Type B pancreatic cell (in vitro differentiated cells): ENCODE results near the gene MVB12B. TPM values are rescaled to one million over a fixed set of nuclear protein-coding genes. Genes with fewer than 3 reads are reported as not detected.
A peak's percentile ranks its signal among the peaks of the same experiment; 100 is the strongest.

ENCODE experiments used
- DNase-seq: peaks from one replicate; pipeline ENCODE4 v3.0.0; 2021; ENCODE audit warnings: mixed read lengths; ENCODE audit not compliant: unreplicated experiment; ENCODE audit errors: extremely low spot score
- H3K27ac Mint-ChIP-seq: 2 replicates; pipeline ENCODE4 v1.8.0; 2021; ENCODE audit warnings: mild to moderate bottlenecking, mixed read lengths
- H3K27me3 Mint-ChIP-seq: 2 replicates; pipeline ENCODE4 v1.8.0; 2021; ENCODE audit warnings: mixed read lengths
- H3K36me3 Mint-ChIP-seq: 2 replicates; pipeline ENCODE4 v1.8.0; 2021; ENCODE audit warnings: mixed read lengths
- H3K4me1 Mint-ChIP-seq: one replicate; pipeline ENCODE4 v1.8.0; 2021; ENCODE audit warnings: mixed read lengths; ENCODE audit not compliant: unreplicated experiment
- H3K4me3 Mint-ChIP-seq: 2 replicates; pipeline ENCODE4 v1.8.0; 2021; ENCODE audit warnings: mild to moderate bottlenecking, mixed read lengths
- H3K9me3 Mint-ChIP-seq: 2 replicates; pipeline ENCODE4 v1.8.0; 2021; ENCODE audit warnings: mixed read lengths
- total RNA-seq: library from RNA; stranded (reverse); gene quantifications from 2 replicates; pipeline ENCODE4 v1.2.1, GENCODE V29; 2021; ENCODE audit warnings: low replicate concordance
- TF ChIP-seq, protein P1 (sequence below): fragments of 200-600 bp; sonication (generic); conservative IDR thresholded peaks from 2 replicates; pipeline ENCODE4 v1.5.0; 2021; ENCODE audit warnings: antibody characterized with exemption, mild to moderate bottlenecking

Gene MVB12B
- total RNA-seq, 1 donor from 2014 or later, result 26.1 TPM

DNA sequence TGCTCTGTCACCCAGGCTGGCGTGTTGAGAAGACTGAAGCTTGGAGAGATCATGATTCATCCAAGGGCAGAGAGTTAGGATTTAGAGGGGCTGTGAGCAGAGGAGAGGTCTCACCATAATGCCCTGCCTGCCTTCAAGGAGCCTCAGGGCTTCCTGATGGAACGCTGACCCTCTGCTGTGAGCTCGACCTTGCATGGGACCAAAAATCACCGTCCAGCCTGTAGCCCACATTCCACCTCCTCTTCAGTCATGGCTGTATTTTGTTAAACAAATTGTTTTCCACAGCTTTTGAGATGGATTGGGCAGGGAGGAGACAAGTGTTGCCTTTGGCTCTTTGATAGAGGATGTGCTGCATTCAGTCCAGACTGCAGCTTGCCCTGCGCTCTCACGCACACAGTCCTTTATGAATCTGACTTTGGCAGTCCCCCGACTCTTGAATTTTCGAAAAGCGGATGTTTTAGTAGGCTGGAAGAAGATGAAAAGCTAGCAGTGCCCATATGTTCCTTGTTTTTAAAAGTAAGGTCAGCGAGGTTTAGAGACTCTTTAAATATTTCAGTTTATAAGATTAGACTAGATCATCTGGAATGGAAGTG is 79.5 kb downstream of the MVB12B start:
- Mint-ChIP-seq H3K27me3 (no peaks in the 10 kb centered on the region), H3K9me3 (no peaks in the 10 kb centered on the region), H3K4me3 (peak overlapping the region; percentile 13), H3K27ac (no peak overlapping the region), H3K36me3 (peaks cover 7% of the 10 kb centered on the region), H3K4me1 (peaks cover 29% of the 10 kb centered on the region)
- DNase-seq, result no peak
- TF ChIP-seq, protein P1, sequence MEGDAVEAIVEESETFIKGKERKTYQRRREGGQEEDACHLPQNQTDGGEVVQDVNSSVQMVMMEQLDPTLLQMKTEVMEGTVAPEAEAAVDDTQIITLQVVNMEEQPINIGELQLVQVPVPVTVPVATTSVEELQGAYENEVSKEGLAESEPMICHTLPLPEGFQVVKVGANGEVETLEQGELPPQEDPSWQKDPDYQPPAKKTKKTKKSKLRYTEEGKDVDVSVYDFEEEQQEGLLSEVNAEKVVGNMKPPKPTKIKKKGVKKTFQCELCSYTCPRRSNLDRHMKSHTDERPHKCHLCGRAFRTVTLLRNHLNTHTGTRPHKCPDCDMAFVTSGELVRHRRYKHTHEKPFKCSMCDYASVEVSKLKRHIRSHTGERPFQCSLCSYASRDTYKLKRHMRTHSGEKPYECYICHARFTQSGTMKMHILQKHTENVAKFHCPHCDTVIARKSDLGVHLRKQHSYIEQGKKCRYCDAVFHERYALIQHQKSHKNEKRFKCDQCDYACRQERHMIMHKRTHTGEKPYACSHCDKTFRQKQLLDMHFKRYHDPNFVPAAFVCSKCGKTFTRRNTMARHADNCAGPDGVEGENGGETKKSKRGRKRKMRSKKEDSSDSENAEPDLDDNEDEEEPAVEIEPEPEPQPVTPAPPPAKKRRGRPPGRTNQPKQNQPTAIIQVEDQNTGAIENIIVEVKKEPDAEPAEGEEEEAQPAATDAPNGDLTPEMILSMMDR, result no peak

DNA sequence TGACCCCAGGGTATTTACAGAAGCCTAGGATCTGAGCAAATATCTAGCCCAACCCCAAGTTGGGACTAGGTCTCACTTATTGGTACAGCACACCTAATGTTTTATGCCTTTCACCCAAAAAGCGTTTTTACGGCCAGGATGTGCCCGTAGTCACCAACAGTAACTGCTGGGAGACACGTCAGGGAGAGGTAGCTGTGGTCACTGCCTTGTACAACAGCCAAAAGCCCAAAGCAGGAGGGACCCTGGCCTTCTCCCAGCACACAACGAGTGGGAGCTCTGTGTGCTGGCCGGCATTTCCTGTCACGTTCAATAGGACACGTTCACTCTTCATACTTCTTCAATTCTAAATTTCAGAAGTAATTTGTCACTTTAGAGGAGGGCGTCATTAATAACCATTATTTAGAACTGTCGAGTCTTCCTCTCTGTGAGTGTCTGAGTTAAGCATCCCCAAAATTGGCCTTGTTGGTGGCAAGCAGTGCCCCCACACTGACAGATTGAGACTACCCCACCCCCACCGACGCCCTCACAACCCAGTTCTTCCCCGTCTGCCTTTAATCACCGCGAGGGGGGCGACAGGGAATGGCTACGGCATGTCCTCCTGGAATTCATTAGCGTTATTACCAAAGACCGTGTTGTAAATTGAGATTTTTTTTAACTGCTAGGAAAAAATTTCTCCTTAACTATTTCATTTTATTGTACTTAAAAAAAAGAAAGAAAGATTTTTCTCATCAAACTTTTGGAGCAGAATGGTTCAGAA is 80.7 kb downstream of the MVB12B start:
- no peaks in the 10 kb centered on the region for H3K9me3 Mint-ChIP-seq
- TF ChIP-seq, protein P1, result no peak
- H3K4me3 Mint-ChIP-seq, result no peak overlapping the region
- peaks cover 27% of the 10 kb centered on the region for H3K4me1 Mint-ChIP-seq
- no peaks in the 10 kb centered on the region for H3K27me3 Mint-ChIP-seq
- no peak overlapping the region for H3K27ac Mint-ChIP-seq
- DNase-seq, result no peak
- peaks cover 10% of the 10 kb centered on the region for H3K36me3 Mint-ChIP-seq

DNA sequence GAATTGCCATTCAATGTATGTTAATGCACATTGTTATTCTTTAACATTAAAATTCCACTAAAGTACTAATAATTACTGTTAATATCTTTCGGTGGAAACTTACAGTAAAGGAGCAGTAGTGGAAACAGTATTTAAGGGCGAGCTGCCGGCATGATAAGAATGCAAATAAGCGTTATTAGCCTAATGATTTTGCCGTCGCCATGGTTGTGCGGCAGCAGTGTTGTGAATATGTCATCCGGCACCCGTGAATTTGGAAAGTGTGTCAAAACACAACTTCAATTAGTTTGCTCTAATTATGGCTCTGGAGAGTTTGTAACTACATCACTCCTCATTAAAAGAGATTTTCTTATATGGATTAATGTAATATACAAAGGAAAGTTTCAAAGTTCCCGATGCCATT is 81.4 kb downstream of the MVB12B start:
- Mint-ChIP-seq H3K9me3 (no peaks in the 10 kb centered on the region), H3K27me3 (no peaks in the 10 kb centered on the region), H3K4me3 (no peak overlapping the region), H3K4me1 (peaks cover 25% of the 10 kb centered on the region), H3K36me3 (peaks cover 11% of the 10 kb centered on the region), H3K27ac (no peak overlapping the region)
- DNase-seq, result no peak
- TF ChIP-seq, protein P1, result no peak

DNA sequence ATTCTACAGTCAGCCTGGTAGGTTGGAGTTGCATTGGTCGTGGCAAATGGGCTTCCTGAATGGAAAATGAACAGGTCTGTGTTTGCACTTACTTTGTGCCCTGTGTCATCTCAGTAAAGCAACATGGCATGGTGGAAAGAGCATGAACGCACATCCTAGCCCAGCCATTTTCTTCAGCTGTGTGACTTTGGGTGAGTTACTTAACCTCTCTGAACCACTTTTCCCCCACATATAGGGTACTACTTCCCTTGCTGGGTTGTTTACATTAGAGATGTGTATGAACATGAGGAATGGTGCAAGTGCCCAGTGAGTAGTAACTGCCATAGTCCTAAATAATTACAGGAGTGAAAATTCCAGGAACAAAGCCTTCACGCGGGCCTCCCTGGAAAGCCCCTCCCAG is 83.6 kb downstream of the MVB12B start:
- H3K27me3 Mint-ChIP-seq, result no peaks in the 10 kb centered on the region
- H3K9me3 Mint-ChIP-seq, result no peaks in the 10 kb centered on the region
- H3K27ac Mint-ChIP-seq, result no peak overlapping the region
- no peak overlapping the region for H3K4me3 Mint-ChIP-seq
- H3K36me3 Mint-ChIP-seq, result peaks cover 7% of the 10 kb centered on the region
- H3K4me1 Mint-ChIP-seq, result peaks cover 18% of the 10 kb centered on the region
- no peak for DNase-seq
- TF ChIP-seq, protein P1, result no peak

DNA sequence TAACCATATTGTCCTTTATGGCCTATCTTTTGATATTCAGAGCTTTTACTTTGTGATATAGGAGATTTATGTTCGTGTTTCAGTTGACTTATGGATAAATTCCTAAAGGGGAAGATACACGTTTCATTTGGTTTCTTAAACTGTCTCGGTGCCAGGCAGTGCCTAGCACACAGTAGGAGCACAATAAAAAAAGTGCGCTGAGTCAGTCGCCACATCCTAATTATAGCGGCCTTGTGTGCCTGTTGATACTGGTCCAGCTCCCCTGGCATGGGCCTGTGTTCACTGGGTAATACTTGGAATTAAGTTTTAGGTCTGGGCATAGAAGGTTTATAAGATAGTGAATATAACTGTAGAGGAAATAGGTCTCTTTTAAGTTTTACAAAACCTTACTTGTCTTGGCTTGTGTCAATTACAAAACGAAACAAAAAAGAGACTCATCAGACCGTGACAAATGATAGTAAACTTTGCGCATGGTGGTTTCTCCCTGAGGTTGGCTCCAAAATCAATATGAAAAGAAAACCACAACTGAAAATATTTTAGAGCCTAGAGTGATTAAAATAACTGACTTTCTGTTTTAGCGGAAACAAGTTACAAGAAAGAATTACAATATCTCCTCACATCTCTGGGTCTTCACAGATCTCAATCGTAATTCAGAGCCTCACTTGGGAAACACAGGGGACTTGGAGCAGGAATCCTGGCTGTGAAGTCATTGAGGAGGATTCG is 84.8 kb downstream of the MVB12B start:
- Mint-ChIP-seq H3K27me3 (no peaks in the 10 kb centered on the region), H3K4me1 (peaks cover 12% of the 10 kb centered on the region)

More for the DNA sequence above, 84.8 kb downstream of the MVB12B start:
- Mint-ChIP-seq H3K4me3 (no peak overlapping the region), H3K36me3 (peaks cover 13% of the 10 kb centered on the region), H3K9me3 (no peaks in the 10 kb centered on the region), H3K27ac (no peak overlapping the region)
- DNase-seq, result no peak
- TF ChIP-seq, protein P1, result no peak
